CD4-positive, alpha-beta T cell treated with Interleukin-4 for 1 hour (primary cell): ENCODE results near the gene KLHL22.

Experiments
- DNase-seq, 2 donors: peaks; one replicate each; pipeline ENCODE4 v3.0.0-alpha.2; 2020 to 2022

Gene KLHL22

DNA sequence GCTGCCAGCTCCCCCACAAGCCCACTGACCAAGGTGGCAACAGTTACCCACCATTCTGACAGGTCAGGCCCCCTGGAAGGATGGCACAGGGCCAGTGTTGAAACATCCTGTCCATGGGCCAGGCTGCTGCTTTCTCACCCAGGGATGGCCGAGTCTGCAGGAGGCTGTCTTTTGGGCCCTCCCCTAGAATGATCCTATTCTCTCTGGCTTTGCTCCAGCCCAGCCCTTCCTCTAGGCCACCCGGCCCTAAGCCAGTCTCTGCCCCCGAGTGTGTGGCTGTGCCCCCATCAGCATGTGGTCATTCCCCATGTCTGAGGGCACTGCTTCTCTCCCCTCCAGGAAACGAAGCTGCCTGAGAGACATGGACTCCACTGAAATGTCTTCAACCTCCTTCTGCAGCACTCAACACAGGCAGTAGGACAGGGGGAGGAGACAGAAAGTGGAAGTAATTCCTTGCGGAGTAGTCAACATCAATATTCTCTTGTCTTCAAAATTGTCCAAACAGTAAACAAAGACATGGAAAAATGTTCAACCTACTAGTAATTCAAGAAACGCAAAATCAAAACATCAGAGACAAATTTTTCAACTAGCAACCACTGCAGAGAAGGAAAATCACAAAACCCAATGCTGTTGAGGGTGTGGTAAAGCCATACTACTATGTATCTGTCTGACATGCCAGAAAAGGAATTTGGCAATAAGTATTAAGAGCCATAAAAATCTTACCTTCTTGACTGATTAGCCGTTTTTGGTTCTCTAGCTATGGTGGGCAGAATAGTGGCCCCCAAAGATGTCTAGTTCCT is 52.9 kb downstream of the KLHL22 start:
- no peak for DNase-seq

- no peak for DNase-seq
These were observed 53.7 kb downstream of the KLHL22 start for GRCh38 chr22:20441631-20442484.

DNA sequence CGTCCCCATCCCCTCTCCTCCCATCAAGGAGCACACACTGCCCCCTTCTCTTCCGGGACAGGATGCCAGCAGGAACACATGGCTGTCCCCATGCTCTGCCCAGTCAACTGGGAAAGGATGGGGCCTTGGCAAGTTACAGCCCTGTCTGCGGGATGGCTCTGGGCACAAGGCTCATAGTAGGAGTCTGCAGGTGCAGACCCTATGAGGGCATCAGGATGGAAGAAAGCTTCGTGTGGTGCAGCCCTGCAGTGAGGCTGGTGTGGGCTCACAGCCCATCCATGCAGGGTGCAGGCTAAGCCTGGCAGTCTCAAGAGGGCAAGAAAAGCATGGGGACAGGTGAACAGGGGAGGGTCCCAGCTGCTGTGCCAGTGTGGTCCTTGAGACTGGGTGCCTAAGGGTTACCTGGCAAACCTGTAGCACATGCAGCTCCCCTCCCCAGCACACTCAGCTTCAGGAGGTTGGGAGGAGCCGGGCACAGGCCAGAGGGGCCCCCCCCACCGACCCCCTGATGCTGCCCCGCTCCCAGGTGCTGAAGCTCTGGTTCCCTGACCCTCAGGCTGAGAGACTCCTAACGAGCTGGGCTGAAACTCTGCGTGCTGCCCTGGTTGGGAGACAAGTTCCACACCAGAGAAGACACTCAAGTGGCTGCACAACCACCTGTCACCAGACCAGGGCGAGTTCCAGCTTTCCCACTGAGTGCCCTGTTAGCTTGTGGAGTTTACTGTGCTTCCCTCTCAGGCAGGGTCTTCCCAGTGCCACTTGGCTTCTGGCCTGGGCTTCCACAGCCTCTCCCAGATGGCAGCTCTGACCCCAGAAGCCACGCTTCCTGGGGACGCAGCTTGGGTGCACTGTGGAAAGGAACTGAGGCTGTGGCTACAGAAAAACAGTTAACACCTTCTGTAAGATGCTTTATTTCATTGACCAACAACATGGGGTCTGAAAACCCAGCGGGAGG is 54.7 kb downstream of the KLHL22 start:
- DNase-seq: no peak

GRCh38 chr22:20439928-20440575 is 55.5 kb downstream of the KLHL22 start:
- no peak for DNase-seq

DNA sequence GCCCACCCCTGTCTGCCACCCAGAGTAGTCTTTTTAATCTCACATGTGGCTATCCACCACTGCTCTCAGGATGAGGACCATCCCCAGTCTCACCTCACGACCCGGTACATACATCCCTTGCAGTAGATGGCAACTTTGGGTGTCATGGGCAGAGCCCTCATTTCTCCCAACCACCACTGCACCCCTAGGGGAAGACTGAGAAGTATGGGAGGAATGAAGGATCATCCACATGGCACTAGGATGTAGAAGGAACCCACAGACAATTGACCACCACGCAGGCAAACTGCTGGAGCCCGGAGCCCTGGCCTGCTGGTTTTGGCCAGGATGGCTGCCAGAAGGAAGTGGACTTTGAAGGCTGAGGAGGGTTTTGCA is 56.1 kb downstream of the KLHL22 start:
- no peak for DNase-seq

- no peak for DNase-seq
These were observed 56.7 kb downstream of the KLHL22 start for GRCh38 chr22:20438678-20439492.

GRCh38 chr22:20438427-20438677 is 57.2 kb downstream of the KLHL22 start:
- no peak for DNase-seq

GRCh38 chr22:20437613-20438426 is 57.8 kb downstream of the KLHL22 start, which contains the start of gene SCARF2:
SCARF2 (minus strand) TSS chr22:20437825; CDS start chr22:20437754, 71 bp downstream.
- DNase-seq: no peak

DNA sequence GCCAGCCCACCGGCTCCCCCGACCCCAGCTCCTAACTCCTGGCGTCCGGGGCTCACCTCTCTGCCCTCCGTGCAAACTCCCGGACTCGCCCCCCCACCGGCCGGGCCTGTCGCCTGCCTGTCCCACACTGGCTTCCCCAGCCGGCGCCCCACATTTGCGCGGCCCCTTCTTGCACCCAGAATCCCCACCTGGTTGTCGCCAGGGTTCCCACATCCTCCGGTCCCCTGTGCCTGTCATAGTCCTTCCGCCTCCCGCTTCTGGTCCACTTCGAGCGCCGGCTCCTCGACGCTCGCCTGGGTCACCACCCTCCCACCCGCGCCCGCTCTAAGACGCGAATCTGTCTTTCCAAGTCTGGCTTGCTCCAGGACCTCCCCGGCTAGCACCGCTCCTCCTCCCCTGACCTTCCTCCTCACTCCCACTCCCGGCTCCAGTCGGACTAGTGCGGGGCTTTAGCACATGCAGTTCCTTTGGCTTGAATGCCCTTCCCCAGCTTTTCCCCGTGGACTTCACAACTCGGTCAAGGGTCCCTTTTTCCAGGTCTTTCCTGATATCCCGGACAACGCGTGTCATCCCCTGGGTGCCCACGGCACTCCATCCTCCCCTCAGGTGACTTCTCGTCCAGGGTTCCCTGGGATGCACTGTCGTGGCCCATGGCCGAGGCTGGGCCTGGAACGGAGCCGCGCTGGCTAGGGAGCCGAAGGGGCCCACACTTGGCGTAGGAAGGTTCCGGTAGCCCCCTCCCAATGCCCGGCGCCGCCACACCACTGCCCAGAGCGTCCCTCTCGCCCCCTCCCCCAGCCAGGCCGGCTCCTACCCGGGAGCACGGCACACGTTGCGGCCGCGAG is 58.6 kb downstream of the KLHL22 start:
- no peak for DNase-seq

GRCh38 chr22:20436307-20436767 is 59.3 kb downstream of the KLHL22 start:
- no peak for DNase-seq

DNA sequence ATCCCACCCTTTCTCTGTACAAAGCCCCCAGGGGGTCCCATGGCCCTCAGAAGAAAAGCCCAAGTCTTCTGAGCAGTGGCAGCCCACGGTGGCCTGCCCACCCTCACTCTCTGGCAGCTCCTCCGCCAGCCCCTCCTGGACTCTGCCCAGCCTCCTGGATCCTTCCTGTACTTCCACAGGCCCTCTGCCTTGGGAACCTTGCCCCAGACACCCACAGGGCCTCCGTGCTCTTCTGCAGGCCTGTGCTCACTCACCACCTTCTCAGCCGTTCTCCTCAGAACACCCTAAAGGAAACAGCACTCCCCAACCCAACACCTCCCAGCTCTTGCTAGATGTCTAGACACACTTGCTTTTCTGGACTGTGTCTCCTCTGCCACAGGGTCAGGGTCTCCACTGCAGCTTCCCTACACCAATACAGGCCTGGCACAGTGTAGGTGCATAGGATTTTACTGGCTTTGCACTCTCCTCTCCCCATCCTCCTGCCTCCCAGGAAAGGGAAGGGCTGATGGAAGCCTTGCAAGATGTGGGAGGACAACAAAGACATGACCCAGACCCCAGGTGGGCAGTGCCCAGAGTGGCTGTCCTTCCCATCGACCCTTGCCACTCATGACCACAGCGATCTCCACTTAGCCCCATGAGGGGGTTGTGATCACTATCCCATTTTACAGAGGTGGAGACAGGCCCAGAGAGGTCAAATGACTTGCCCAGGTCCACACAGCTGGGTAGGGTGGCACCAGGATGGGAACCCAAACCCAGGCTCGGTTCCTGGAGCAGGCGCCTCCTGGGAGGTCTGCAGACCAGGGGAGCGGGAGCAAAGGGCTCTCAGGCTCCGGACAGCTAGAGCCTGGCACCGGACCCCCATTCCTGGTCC is 59.9 kb downstream of the KLHL22 start:
- no peak for DNase-seq

- DNase-seq: no peak
These were observed 60.8 kb downstream of the KLHL22 start for GRCh38 chr22:20434773-20435172.

DNA sequence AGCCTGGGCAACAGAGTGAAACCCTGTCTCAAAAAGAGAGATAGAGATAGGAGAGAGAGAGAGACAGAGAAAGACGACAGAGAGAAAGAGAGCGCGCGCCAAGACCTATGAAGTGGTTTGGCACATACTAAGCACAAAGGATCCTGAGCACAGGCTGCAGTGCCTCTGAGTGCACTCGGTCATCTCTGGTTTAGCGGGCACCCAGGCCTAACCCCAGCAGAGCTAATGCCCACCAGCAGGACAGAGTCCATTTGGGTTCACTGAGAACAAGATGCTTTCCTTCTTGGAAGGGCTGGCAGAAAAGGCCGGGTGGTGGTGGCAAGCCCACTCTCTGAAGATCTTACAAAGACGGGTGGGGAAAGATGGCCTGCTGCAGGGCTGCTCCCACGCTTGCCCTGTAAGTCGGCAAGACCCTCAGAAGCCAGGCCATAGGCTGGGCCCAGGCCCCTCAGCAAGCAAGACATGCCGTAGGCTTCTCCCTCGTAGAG is 61.3 kb downstream of the KLHL22 start:
- no peak for DNase-seq

- DNase-seq: no peak
These were observed 61.8 kb downstream of the KLHL22 start for GRCh38 chr22:20433686-20434241.

GRCh38 chr22:20433191-20433590 is 62.4 kb downstream of the KLHL22 start:
- no peak for DNase-seq

DNA sequence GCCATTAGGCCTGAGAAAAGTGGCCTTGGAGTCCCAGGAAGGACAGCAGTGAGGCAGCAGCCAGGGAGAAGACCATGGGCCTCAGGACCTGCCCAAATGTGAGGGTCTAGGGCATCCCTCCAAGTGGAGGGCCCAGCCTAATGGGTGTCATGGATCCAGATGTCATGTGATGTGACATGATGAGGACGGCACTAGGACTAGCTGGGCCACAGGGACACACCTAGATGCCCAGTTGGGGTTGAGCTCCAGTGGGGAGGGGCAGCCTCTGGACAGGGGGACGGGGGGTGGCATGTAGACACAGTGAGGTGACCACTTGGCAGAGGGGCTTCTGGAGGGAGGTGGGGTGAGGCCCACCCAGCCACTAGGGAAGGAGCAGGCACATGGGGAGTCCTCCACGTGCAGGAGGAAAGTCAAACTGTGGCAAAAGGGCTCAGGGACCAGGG is 63.3 kb downstream of the KLHL22 start:
- DNase-seq: no peak

DNA sequence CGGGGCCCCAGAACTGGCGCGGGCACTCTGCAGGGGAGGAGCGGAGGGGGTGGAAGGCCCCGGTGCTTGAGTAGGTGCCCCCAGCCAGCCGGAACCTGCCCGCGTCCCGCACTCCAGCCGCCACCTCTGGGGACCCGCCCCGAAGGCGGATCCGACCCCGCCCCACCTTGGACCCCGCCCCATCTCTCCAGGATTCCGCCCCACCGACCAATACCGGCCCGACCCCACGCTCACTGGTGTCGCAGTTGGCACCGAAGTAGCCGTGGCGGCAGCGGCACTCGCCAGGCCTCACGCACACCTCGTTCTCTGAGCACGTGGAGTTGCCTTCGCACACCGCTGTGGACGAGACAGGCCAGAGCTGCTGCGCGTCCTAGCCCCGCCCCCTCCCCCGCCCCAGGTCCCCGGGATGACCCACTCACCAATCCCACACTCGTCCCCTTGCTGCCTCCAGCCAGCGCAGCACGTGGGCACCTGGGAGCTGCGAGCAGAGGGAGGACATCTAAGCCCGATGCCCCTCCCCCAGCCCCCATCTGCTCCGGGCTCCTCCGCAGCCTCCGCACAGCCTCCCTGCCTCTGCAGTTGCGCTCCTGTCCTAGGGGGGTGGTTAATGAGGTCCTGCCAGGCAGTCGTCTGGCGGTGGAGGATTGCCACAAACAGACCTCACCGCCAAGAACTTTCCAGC is 63.9 kb downstream of the KLHL22 start:
- DNase-seq: no peak
